Measurements from ENCODE around the gene PIGH.
"Not testable (repeated sequence)": the region's sequence is repeated elsewhere in the genome, so short reads cannot be mapped to it uniquely, and the experiment has no call there.

PIGH gene

GRCh38 chr14:67607646-67608045, 7.6 kb upstream of the PIGH start:
- no peak for DNase-seq

- DNase-seq = peak in 1 of 2 donors; percentile 61
Measured at GRCh38 chr14:67602995-67603545, 3.0 kb upstream of the PIGH start.

GRCh38 chr14:67602076-67602475, 2.0 kb upstream of the PIGH start:
- DNase-seq = no peak

GRCh38 chr14:67600562-67600974, 500 bp upstream of the PIGH start:
- DNase-seq = not testable (repeated sequence)

- DNase-seq = no peak
Measured at GRCh38 chr14:67595392-67595791, 4.7 kb downstream of the PIGH start.

GRCh38 chr14:67593650-67594049, 6.4 kb downstream of the PIGH start:
- not testable (repeated sequence) for DNase-seq

GRCh38 chr14:67589204-67589770, 10.8 kb downstream of the PIGH start:
- DNase-seq = no peak

- DNase-seq = no peak
Measured at GRCh38 chr14:67586369-67586768, 13.7 kb downstream of the PIGH start.

- no peak for DNase-seq
Measured at GRCh38 chr14:67584978-67585377, 15.1 kb downstream of the PIGH start.

- peak; percentile 35 to 46 for DNase-seq
Measured at GRCh38 chr14:67583711-67584644, 16.1 kb downstream of the PIGH start.

GRCh38 chr14:67582061-67582460, 18.0 kb downstream of the PIGH start:
- DNase-seq = no peak

- no peak for DNase-seq
Measured at GRCh38 chr14:67581643-67582042, 18.4 kb downstream of the PIGH start.

GRCh38 chr14:67580336-67581171, 19.5 kb downstream of the PIGH start:
- DNase-seq = no peak

- no peak for DNase-seq
Measured at GRCh38 chr14:67579636-67580035, 20.4 kb downstream of the PIGH start.

GRCh38 chr14:67579040-67579439, 21.0 kb downstream of the PIGH start:
- no peak for DNase-seq

GRCh38 chr14:67577909-67578749, 21.9 kb downstream of the PIGH start:
- no peak for DNase-seq

GRCh38 chr14:67577181-67577808, 22.8 kb downstream of the PIGH start:
- DNase-seq = no peak

- no peak for DNase-seq
Measured at GRCh38 chr14:67576216-67576955, 23.7 kb downstream of the PIGH start.

- no peak for DNase-seq
Measured at GRCh38 chr14:67575684-67576083, 24.4 kb downstream of the PIGH start.

GRCh38 chr14:67574806-67575205, 25.3 kb downstream of the PIGH start:
- DNase-seq = no peak

GRCh38 chr14:67574156-67574555, 25.9 kb downstream of the PIGH start:
- DNase-seq = no peak

All from CD4-positive, alpha-beta T cell treated with Interleukin-1 beta for 1 hour (primary cell).